Spleen (tissue), 11 donors: ENCODE results near the gene ANKRD29. TPM values are rescaled to one million over a fixed set of nuclear protein-coding genes. Genes with fewer than 3 reads are reported as not detected.

Experiments used
- DNase-seq: peaks from one replicate; pipeline ENCODE4 v3.0.0-alpha.2; 2020
- H3K27ac ChIP-seq, 8 donors: fragments of 200-600 bp; sonication (generic) in 7 of 8; 1 replicate in 4 of 8; 2 replicates in 4 of 8; pipeline versions ENCODE4 v1.5.0 to v1.8.0; 2016 to 2021; ENCODE audit warnings: inconsistent platforms in 4 of 8, mild to moderate bottlenecking in 4 of 8, moderate library complexity in 1 of 8
- H3K27me3 ChIP-seq, 7 donors: fragments of 200-600 bp; sonication (generic) in 6 of 7; replicated peaks in 1 of 7; 1 replicate in 4 of 7; 2 replicates in 3 of 7; pipeline versions ENCODE4 v1.5.0 to v1.8.0; 2016 to 2021; ENCODE audit warnings: inconsistent platforms in 3 of 7, mild to moderate bottlenecking in 1 of 7
- H3K36me3 ChIP-seq, 6 donors: fragments of 200-600 bp; sonication (generic) in 5 of 6; 1 replicate in 4 of 6; 2 replicates in 2 of 6; pipeline versions ENCODE4 v1.5.0 to v1.8.0; 2016 to 2021; ENCODE audit warnings: inconsistent platforms in 2 of 6
- H3K4me1 ChIP-seq, 6 donors: fragments of 200-600 bp; sonication (generic) in 5 of 6; 1 replicate in 3 of 6; 2 replicates in 3 of 6; pipeline versions ENCODE4 v1.5.0 to v1.8.0; 2016 to 2021; ENCODE audit warnings: inconsistent platforms in 3 of 6
- H3K4me3 ChIP-seq, 8 donors: fragments of 200-600 bp; sonication (generic) in 7 of 8; 1 replicate in 4 of 8; 2 replicates in 4 of 8; pipeline versions ENCODE4 v1.5.0 to v1.8.0; 2016 to 2021; ENCODE audit warnings: inconsistent platforms in 4 of 8, mild to moderate bottlenecking in 4 of 8, moderate library complexity in 2 of 8
- H3K9me3 ChIP-seq, 8 donors: fragments of 200-600 bp; sonication (generic) in 7 of 8; 1 replicate in 4 of 8; 2 replicates in 4 of 8; pipeline versions ENCODE4 v1.5.0 to v1.8.0; 2016 to 2021; ENCODE audit warnings: inconsistent platforms in 4 of 8
- POLR2A ChIP-seq, 3 donors: fragments of 450-650 bp; IDR thresholded peaks; one replicate each; pipeline ENCODE4 v1.5.1; 2017; ENCODE audit warnings: antibody characterized with exemption in 3 of 3, mild to moderate bottlenecking in 1 of 3
- POLR2AphosphoS5 ChIP-seq, 3 donors: sonication (generic); formaldehyde crosslinking; IDR thresholded peaks; one replicate each; pipeline ENCODE4 v1.5.1; 2017; ENCODE audit warnings: antibody characterized with exemption in 3 of 3
- WGBS, 5 donors: extraction: QIAGEN DNeasy Blood & Tissue Kit in 3 of 5; methylation state at CpG; one replicate each; pipeline versions ENCODE4 v1.1.5 to v1.1.7; 2013 to 2018; 5-methylcytosine and 5-hydroxymethylcytosine counted together
- intact Hi-C: fragments of 100-400 bp; cut with DNase I; formaldehyde crosslinking; loops from one replicate; pipeline ENCODE4 v1.15.0; 2023; ENCODE audit warnings: low total_unique reads
- polyA plus RNA-seq, 3 donors: library from polyadenylated mRNA; stranded (reverse); fragments of 200-250 nt; gene quantifications; one replicate each; pipeline ENCODE4 v1.2.1, GENCODE V29; 2013
- total RNA-seq, 7 donors: library from RNA; depleted of rRNA in 3 of 7; stranded (reverse); fragments of >200 nt in 3 of 7; fragmentation: NEBNext Ultra II Directional in 4 of 7; extraction: Animal tissue kit (Norgen Biotek cat#: 25700) in 4 of 7; gene quantifications; one replicate each; pipeline versions ENCODE4 v1.1.0 to v1.2.1, GENCODE V29; 2016 to 2021
- TF ChIP-seq, protein P1 (sequence below), 11 experiments: fragments of 200-600 bp in 7 of 11; fragments of 450-650 bp in 4 of 11; sonication (generic) in 4 of 11; IDR thresholded peaks in 8 of 11; conservative IDR thresholded peaks in 3 of 11; 1 replicate in 7 of 11; 2 replicates in 4 of 11; pipeline versions ENCODE4 v1.4.0 to v1.8.0; 2016 to 2021; ENCODE audit warnings: antibody characterized with exemption in 11 of 11, inconsistent platforms in 4 of 11, mild to moderate bottlenecking in 1 of 11
- donor health status: healthy with polysubstance abuse.
- donor health status: DM: no; HTN: no; CAD: no; lungs with moderate emphysema.
- donor health status: DM: no; HTN: no; CAD: no.
- donor health status: Bipolar disorder and iron deficiency.
- donor health status: healthy.
- donor health status: DM: no; HTN: no; CAD: no.
- donor health status: DM: yes; HTN: yes; CAD: no.

The ANKRD29 gene
- total and polyA plus RNA-seq, 10 donors, result 1.6 to 10.6 (median 3.7) TPM

DNA sequence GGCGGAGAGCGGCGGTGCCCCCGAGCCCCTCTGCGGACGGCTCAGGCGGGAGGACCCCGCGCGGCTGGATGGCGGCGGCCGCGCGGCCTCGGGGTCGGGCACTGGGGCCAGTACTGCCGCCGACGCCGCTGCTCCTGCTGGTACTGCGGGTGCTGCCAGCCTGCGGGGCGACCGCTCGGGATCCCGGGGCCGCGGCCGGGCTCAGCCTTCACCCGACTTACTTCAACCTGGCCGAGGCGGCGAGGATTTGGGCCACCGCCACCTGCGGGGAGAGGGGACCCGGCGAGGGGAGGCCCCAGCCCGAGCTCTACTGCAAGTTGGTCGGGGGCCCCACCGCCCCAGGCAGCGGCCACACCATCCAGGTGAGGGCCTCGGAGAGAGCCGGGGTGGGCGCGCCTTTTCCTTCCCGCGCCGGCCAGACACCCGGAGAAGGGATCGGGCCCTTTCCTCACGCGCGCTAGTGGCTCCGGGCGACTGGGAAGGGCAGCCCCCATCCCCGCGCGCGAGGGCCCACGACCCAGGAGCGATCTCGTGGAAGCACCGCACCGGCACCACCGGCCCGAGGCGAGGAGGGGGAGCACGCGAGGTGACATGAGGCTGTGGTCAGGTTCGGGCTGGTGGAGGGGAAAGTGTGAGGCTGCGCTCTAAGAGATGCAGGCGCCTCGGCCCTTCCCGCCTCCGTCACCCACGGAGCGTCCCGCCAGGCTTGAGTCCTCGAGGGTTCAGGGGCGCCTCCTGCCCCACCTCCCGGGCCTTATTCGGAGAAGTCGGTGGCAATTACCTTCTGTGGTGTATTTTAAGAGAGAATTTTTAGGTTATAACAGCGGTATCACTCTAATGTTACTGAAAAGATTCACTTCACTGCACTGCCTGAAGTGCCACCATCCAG lies 27.1 kb upstream of the ANKRD29 start:
- Histone ChIP-seq H3K9me3 (no peaks in the 10 kb centered on the region), H3K4me3 (peak overlapping the region; percentile 17 to 75 (median 48)), H3K27ac (no peak overlapping the region), H3K27me3 (peaks cover 0 to 76% (median 45%) of the 10 kb centered on the region in 7 donors), H3K36me3 (no peaks in the 10 kb centered on the region), H3K4me1 (peaks cover 6 to 23% (median 18%) of the 10 kb centered on the region in 6 donors)
- intact Hi-C loops, result no loop called here
- TF ChIP-seq POLR2A (IDR thresholded peaks at IDR 0.05) (no peak), POLR2AphosphoS5 (IDR thresholded peaks at IDR 0.05) (no peak)
- peak; percentile 72 for DNase-seq
- WGBS, 5 donors, result 2 to 8% (median 3%) methylated on average over 24 to 85 of the region's 85 CpGs

DNA sequence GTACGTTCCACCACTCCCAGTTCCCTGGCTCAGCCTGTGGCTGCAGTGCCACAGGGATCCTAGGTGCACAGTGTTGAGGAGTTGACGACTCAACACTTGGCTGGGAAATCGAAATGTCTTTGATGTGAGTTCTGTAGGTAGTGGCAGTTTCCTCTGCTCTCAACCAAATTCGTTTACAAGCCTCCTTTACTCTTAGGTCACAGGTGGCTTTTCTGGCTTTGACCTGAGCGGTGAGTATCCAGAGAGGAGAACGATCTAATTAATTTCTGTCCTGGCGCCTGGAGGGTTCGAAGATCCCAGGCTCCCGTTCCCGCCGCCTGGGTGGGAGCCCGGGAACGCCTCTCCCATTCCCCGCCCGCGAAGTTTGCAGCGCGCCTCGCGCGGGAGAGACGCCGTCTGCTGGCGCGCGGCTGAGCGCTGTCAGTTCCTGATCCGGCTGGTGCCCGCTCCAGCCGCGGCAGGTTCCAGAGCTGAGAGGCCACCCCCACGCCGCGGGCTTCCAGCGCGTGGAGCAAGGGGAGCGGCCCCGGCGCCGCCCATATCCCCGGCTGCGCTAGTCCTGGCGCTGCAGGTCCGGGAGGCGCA lies 26.4 kb upstream of the ANKRD29 start, which contains the start of gene LAMA3:
TSS of gene LAMA3 (plus strand) at position 423 of the 585 bp plus-strand sequence. CDS start 231 bp downstream, outside the sequence.
- TF ChIP-seq POLR2AphosphoS5 (IDR thresholded peaks at IDR 0.05) (peak in 2 of 3 donors; percentile 40 to 50), POLR2A (IDR thresholded peaks at IDR 0.05) (no peak)
- TF ChIP-seq, protein P1, sequence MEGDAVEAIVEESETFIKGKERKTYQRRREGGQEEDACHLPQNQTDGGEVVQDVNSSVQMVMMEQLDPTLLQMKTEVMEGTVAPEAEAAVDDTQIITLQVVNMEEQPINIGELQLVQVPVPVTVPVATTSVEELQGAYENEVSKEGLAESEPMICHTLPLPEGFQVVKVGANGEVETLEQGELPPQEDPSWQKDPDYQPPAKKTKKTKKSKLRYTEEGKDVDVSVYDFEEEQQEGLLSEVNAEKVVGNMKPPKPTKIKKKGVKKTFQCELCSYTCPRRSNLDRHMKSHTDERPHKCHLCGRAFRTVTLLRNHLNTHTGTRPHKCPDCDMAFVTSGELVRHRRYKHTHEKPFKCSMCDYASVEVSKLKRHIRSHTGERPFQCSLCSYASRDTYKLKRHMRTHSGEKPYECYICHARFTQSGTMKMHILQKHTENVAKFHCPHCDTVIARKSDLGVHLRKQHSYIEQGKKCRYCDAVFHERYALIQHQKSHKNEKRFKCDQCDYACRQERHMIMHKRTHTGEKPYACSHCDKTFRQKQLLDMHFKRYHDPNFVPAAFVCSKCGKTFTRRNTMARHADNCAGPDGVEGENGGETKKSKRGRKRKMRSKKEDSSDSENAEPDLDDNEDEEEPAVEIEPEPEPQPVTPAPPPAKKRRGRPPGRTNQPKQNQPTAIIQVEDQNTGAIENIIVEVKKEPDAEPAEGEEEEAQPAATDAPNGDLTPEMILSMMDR (IDR thresholded peaks at IDR 0.05 in 8 of 11, conservative IDR thresholded peaks at IDR 0.05 in 3 of 11), result peak in 1 of 11 experiments; percentile 12
- peak; percentile 80 for DNase-seq
- Histone ChIP-seq H3K4me1 (peaks cover 6 to 23% (median 18%) of the 10 kb centered on the region in 6 donors), H3K9me3 (no peaks in the 10 kb centered on the region), H3K27me3 (peaks cover 0 to 75% (median 45%) of the 10 kb centered on the region in 7 donors), H3K4me3 (peak within 1 kb of the TSS; percentile 17 to 75 (median 48)), H3K36me3 (no peaks in the 10 kb centered on the region), H3K27ac (no peak within 1 kb of the TSS)
- WGBS, 5 donors, result 0 to 3% (median 1%) methylated on average over 10 to 45 of the region's 45 CpGs
- intact Hi-C loops, result no loop called here

DNA sequence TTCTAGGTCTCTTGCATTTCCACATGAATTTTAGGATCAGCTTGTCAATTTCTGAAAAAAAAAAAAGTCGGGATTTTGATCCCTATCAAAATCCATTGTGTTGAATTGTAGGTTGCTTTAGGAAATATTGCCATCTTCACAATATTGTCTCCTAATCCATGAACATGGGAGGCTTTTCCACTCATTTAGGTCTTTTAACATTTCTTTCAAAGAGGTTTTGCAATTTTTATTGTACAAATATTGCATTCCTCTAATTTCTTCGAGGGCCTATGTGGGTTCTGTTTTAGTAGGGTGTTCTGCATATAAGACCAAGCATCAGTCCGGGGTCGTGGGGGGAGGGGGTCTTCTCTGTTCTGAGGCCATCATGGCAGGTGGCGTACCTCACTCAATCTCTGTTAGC lies 25.8 kb upstream of the ANKRD29 start:
- Histone ChIP-seq H3K27ac (no peak overlapping the region), H3K4me3 (peak overlapping the region in 3 of 8 donors; percentile 49 to 75 (median 59))
- intact Hi-C loops, result no loop called here

DNA sequence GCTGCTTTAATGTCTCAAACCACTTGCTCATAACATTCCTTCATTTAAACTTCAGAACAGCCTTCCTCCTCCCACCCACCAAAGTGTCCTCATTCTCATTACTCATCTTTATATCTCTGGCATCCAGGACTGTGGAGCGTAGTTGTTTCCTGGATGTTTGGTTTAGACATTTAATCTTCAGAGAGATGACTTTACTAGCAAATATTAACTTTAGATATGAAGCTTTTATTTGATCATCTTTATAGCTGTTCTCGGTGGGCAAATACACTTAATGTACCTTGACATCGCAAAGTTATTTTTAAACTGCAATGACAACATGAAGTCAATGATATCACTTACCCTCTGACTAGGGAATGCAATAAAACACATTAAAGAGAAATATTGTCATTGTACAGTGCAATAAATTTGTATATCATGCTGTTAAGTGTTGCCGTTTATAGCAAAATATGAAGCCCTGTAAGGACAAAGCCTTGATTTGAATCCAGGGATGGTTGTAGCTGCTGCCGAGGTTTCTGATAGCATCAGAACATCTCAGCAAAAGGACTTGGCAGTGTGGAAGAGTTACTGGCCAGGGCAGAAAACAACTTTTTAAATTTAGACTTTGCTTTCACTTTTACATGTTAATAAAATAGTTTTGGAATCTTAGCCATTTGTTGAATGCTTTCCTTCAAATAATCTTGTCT lies 21.9 kb upstream of the ANKRD29 start:
- Histone ChIP-seq H3K4me1 (peaks cover 0 to 13% (median 11%) of the 10 kb centered on the region in 6 donors), H3K9me3 (no peaks in the 10 kb centered on the region), H3K27ac (no peak overlapping the region), H3K36me3 (no peaks in the 10 kb centered on the region), H3K4me3 (no peak overlapping the region), H3K27me3 (peaks cover 0 to 51% (median 27%) of the 10 kb centered on the region in 7 donors)
- intact Hi-C loops, result no loop called here
- TF ChIP-seq, protein P1 (IDR thresholded peaks at IDR 0.05 in 8 of 11, conservative IDR thresholded peaks at IDR 0.05 in 3 of 11), result no peak
- TF ChIP-seq POLR2AphosphoS5 (IDR thresholded peaks at IDR 0.05) (no peak), POLR2A (IDR thresholded peaks at IDR 0.05) (no peak)
- no peak for DNase-seq
- 75 to 88% (median 77%) methylated on average over 5 of the region's 5 CpGs for WGBS, 5 donors

More for the DNA sequence above, 25.8 kb upstream of the ANKRD29 start:
- Histone ChIP-seq H3K4me1 (peaks cover 6 to 23% (median 18%) of the 10 kb centered on the region in 6 donors), H3K36me3 (no peaks in the 10 kb centered on the region), H3K27me3 (peaks cover 0 to 69% (median 45%) of the 10 kb centered on the region in 7 donors), H3K9me3 (no peaks in the 10 kb centered on the region)
- TF ChIP-seq POLR2A (IDR thresholded peaks at IDR 0.05) (no peak), POLR2AphosphoS5 (IDR thresholded peaks at IDR 0.05) (no peak)
- TF ChIP-seq, protein P1 (IDR thresholded peaks at IDR 0.05 in 8 of 11, conservative IDR thresholded peaks at IDR 0.05 in 3 of 11), result no peak
- 52 to 69% (median 62%) methylated on average over 5 of the region's 5 CpGs for WGBS, 5 donors
- no peak for DNase-seq
